T-helper 2 cell (primary cell): Measurements from ENCODE around the gene ARHGEF10L.

ENCODE experiments used
- DNase-seq, 5 experiments: peaks; one replicate each; pipeline versions ENCODE4 v3.0.0 to v3.0.0-alpha.2; 2012 to 2022

ARHGEF10L gene

GRCh38 chr1:17596186-17596585 lies 56.7 kb downstream of the ARHGEF10L start:
- DNase-seq: no peak

GRCh38 chr1:17596651-17597509 lies 57.4 kb downstream of the ARHGEF10L start:
- DNase-seq: no peak

GRCh38 chr1:17597651-17598050 lies 58.2 kb downstream of the ARHGEF10L start:
- no peak for DNase-seq

DNA sequence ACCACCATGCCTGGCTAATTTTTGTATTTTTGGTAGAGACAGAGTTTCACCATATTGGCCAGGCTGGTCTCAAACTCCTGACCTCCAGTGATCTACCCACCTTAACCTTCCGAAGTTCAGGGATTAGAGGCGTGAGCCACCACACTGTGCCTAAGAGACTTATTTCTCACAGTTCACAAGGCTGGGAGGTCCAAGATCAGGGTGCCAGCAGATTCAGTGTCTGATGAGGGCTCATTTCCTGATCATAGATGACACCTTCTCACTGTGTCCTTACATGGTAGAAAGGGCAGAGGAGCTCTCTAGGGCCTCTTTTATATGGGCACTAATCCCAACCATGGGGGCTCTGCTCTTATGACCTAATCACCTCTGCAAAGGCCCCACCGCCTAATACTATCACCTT lies 58.8 kb downstream of the ARHGEF10L start:
- DNase-seq: no peak

DNA sequence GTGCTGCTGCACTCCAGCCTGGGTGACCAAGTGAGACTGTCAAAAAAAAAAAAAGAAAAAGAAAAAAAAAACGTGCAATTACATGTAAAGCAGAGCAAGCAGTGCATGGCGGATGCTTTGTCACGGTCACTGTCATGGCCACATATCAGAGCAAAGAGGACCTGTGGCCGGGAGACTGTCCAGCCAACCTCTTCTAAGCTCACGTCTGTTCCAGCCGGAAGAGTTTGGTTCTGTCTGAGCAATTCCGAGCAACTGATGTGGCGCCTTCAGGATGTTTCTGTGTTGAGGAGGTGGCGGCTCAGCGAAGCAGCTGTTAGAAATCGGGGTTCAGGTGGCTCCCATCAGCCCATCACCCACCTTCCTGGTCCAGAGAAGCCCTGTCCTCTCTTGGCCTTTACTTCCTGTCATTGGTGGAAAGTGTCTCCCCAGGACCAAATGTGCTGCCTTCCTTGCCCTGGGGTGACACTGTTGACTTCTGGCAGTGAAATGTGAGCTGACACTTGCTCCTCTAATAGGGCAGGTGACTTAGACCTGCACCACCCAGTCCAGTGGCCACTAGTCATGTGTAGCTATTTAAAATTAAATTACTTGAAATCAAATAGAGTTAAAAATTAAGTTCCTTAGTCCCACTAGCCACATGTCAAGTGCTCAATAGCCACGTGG lies 59.9 kb downstream of the ARHGEF10L start:
- no peak for DNase-seq

- DNase-seq: no peak
These were observed 60.4 kb downstream of the ARHGEF10L start for GRCh38 chr1:17599954-17600300.

DNA sequence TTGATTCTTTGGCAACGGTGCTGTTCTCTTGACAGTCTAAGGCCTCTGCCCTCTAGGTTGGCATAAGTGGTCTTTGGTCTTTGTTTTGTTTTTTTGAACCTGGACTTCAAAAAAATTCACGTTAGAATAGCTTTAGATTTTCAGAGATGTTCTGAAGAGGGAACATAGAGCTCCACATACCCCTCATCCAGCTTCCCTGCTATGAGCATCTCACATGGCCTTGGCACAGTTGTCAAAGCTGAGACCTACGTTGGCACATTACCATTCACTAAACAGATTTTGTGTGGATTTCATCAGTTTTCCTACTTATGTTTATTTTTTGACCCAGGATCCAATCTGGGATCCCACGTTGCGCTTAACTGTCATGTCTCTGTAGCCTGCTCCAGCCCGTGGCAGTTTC lies 60.8 kb downstream of the ARHGEF10L start:
- DNase-seq: no peak

DNA sequence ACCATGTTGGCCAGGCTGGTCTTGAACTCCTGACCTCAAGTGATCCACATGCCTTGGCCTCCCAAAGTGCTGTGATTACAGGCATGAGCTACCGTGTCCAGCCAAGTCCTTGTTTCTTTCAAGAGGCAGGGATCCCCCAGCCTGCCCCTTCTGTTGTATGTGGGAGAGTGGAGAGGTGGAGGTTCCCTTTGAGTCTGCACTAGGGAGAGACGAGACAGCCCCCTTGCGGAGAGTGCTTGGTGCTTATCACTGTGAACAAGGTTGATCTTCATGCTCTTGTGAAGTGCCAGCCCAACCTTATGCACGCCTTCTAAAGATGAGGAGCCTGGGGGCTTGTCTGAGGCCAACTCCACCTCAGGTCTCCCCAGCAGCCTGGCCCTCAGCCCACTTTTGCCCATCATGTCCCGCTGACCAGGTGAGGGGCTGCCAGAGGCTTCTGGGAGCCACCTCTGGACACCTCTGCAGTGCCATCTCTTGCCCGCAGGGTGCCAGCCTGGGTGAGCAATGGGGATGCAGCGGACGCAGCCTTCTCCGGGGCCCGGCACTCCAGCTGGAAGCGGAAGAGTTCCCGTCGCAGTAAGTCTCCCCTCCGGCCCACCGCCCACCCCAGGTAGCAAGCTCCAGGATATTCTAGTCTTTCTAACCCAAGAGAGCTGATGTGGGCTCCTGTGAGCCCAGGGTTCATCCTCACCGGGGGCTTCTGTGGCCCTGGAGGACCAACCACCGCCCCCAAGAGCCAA lies 62.3 kb downstream of the ARHGEF10L start:
- no peak for DNase-seq

GRCh38 chr1:17603091-17603841 lies 63.8 kb downstream of the ARHGEF10L start:
- DNase-seq: no peak

DNA sequence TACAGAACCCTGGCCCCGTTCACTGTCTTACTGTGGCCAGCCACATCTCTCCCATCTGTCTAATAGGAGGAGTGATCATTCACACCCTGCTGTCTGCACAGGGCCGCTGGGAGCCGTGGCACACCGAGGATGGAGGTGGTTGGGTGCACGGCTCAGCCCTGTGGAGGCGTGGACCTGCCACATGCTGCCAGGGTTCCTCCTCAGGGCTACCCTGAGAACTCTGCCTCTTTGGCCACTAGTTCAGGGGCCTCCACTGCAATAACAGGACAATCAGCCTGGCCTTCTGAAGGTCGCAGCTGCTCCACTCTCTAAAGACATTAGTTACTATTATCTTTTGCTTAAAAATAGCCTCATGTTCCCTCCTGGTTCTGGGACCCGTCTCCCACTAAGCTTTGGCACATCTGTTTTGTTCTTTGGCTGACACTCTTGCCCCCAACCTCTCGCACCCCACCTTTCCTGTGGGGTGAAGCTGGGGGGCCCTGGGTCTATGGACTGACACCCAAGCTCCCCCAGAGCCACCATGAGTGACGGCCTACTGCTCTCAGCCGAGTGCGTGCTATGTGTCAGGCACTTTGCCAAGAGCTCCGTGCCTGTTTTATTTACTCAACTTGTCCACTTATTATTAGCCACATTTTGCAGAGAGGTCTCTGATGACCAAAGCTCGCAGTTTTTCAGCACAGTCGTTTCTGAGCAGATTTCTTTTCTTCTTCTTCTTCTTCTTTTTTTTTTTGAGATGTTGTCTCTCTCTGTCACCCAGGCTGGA lies 66.3 kb downstream of the ARHGEF10L start:
- no peak for DNase-seq

DNA sequence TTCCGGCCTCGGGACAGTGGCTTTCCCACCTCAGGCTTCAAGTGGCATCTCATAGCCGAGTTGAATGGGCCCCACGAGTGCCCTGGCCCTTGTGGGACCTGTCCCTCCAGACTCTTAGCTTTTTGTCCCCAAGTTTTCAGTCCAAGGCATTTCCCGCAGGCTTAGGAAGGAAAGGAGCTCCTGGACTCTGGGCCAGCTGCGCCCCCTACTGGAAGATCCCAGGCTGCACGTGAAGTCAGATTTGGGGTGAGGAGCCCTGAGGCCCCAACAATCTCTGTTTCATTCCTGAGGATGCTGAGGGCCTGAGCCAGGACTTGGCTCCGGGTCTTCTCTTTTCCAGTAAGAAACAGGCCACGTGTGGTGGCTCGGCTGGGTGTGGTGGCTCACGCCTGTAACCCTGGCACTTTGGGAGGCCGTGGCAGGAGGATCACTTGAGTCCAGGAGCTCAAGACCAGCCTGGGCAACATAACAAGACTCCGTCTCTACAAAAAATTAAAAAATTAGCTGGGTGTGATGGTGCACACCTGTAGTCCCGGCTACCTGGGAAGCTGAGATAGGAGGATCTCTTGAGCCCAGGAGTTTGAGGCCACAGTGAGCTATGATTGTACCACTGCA lies 67.4 kb downstream of the ARHGEF10L start:
- DNase-seq: peak in 1 of 5 experiments; percentile 19

DNA sequence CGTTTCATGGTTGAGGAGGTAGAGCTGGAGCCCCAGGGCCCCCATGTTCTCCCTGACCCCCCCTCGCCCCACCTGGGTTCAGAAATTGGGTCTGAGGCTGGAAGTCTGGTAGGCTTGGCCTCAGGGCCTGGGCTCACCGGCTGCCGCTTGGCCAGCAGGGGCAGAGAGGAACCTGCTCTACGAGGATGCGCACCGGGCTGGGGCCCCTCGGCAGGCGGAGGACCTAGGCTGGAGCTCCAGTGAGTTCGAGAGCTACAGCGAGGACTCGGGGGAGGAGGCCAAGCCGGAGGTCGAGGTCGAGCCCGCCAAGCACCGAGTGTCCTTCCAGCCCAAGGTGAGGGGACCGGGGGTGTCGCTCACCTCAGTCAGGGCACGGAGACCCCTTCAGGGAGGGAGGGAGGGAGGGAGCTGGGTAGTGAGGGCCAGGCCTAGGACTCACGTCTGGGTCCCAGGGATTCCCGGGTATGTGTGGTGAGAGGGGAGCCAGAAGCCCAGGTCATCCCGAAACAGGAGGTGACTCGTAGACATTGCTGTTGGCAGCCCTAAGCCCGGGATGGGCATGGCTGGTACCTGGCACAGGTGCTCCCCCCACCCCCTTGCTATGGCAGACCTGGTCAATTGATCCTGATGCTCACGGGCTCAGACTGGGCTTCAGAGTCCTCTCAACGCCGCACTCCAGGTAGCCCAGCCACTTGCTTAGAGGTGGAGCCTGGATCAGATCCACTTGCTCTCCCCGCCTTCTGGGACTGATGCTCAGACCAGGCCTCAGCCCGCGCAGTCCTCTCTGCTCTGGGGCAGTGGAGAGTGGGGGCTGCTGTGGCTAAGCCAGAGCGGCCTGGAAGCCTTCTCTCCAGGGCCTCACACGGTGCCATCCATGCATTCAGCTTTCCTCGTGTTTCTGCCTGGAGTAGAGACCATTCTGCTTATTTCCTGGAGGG lies 68.4 kb downstream of the ARHGEF10L start:
- no peak for DNase-seq

DNA sequence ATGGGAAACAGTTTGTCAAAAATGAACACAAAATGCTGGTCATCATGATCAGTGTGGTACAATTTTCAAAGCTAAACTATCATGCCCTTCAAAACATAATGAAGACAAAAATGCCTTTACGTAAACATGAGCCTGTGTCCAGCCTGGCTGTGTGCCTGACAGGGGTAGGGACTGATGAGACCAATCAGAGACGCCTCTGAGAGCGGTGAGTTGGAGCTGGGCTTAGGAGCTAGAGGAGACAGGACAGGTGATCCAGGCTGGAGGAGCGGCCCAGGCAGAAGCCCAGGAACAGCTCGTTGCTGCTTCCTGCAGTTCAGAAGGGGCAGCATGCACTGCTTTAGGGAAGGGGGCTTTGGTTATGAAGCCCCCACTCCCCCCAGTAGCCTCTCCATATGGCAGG lies 70.0 kb downstream of the ARHGEF10L start:
- no peak for DNase-seq

DNA sequence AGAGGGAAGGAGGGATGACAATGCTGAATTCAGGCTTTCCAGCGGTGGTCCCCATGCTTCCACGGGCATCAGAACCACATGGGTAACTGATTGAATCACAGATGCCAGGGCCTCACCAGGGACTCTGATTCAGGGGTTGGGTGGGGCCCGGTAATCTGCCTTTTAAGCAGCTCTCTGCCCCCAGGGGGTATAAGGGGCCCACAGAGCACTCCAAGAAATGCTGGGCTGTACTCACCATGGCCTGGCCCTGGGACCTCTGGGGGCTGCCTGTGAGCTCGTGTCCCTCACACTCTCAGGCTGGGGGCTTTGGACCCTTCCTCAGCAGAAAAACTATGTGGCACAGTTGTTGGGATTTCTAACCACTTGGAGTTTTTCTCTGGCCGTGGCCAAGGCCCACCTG lies 70.6 kb downstream of the ARHGEF10L start:
- no peak for DNase-seq

DNA sequence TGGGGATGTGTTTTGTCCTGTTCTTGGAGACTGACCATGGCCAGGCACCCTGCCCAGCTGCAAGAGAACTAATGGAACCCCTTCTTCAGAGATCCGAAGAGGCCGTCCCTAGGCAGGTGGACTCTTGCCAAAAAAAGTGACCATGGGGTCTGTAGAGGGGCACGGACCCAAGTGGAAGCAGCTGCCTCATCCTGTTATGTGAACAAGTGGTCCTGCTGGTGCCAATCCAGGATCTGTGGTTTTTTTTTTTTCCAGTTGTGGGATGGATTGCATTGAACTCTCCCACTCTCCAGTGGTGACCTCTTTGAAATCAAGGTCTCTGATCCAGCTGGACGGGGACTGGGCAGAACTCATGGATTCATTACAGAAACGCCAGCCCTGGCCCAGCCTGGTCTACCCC lies 71.2 kb downstream of the ARHGEF10L start:
- no peak for DNase-seq

DNA sequence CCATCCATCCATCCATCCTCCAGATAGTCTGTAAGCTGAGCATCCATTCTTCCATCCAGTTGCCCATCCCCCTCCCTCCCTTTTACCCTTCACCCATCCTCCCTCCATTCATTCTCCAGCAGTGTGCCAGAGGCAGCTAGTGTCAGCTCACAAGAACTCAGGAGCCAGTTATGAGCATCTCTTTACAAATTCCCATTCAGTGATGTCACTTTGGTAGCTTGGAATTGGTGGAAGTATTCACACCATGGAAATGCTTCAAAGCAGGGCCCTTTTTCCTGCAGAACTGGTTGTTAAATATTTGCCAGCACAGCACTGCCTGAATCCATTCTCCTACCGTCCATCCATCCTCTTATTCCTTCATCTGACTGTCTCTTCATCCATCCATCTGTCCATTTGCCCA lies 72.5 kb downstream of the ARHGEF10L start:
- DNase-seq: no peak

DNA sequence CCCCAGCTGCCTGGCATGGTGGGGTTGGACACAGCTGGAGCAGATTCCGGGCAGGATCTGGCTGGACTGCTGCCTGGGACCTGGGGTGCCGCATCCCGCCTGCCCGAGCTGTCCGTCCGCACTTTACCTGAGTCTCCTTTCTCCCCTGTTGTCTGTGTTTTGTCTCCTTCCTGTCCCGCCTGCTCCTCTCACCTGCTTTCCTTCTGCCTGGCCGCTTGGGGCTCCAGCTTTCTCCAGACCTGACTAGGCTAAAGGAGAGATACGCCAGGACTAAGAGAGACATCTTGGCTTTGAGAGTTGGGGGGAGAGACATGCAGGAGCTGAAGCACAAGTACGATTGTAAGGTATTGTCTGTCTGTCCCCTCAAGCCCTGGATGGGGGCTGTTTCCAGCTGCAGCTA lies 73.3 kb downstream of the ARHGEF10L start:
- no peak for DNase-seq

DNA sequence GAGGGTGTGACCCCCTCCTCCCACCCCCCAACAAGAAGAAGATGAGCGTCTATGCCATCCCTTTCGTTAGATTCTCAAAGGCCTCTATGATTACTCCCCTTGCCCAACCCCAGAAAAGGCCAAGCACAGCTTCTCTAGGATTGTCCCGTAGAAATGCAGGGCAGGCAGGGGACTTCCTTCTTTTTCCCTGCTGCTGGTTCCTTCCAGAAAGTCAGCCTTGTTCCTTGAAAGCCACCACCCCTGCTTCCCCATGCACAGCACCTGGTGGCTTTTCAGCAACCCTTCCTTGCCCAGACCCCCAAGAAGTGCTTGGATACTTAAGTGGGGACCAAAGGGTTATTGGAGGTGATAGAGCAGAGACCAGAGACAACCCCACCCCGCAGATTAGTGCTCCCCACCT lies 75.1 kb downstream of the ARHGEF10L start:
- DNase-seq: no peak

DNA sequence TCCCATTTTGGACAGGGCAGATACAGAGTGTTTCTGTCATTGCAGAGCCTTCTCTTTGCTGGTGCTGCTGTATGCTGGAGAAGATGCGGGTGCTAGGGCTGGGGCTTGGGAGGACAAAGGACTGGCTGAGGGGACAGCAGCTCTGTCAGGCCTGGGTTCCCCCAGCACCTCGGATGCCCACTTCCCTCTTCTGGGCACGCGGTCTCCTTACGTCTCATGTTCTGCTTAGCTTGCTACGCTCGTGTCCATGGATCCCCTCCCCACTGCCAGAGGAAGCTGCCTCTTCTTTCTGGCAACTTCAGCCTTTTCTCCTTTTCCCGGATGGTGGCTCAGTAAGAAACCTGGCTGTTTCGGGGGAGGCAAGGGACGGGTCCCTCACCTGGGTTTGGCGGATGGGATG lies 75.7 kb downstream of the ARHGEF10L start:
- no peak for DNase-seq

- no peak for DNase-seq
These were observed 76.5 kb downstream of the ARHGEF10L start for GRCh38 chr1:17615959-17616358.
